ENCODE data around the gene USH1G. TPM values are rescaled to one million over a fixed set of nuclear protein-coding genes. Genes with fewer than 3 reads are reported as not detected.

USH1G gene
- total RNA-seq, 8 experiments from 2014 or later = 0.11 to 0.76 (median 0.20) TPM; not detected in 2

GRCh38 chr17:74935585-74936469, 12.8 kb upstream of the USH1G start, which contains the start of gene OTOP3:
Gene OTOP3 (plus strand): TSS chr17:74935898. CDS start chr17:74935922, 24 bp downstream.
- Histone ChIP-seq H3K27ac (no peak within 1 kb of the TSS), H3K4me3 (no peak within 1 kb of the TSS), H3K4me1 (replicated peaks in 1 of 2) (peaks cover 5 to 7% of the 10 kb centered on the region in 2 donors)
- ATAC-seq (replicated peaks in 6 of 8) = peak in 7 of 8 experiments; percentile 47 to 80 (median 75)
- in situ Hi-C loops (cut with MboI; ENCODE audit: low pct_unique_long_range_greater_than_20kb in 2 of 9, low sequenced_read_pairs in 9 of 9, unreplicated experiment in 9 of 9) = no loop called here
- WGBS, 10 experiments = 0 to 10% (median 0%) methylated on average over 2 to 22 of the region's 78 CpGs; no CpG with 5 or more reads in 5 of the 10 experiments

DNA sequence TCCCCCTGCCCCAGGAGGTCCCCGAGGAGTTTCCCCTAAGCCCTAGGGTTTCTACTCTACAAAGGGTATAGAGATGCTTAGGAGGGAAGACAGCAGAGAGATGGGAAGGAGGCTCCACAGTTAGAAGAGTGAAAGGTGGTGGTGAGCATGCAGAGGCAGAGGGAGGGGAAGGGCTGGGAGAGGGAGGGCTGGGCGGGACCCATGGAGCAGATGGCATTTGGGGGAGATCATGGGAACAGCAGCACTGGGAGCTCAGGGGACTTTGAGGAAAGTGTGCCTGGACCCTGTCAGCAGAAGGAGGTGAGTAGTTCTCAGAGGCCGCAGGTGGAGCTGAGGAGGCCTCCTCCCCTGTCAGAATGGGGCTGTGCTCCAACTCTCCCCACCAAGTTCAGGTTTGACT, 12.0 kb upstream of the USH1G start:
- peaks cover 5 to 7% of the 10 kb centered on the region in 2 donors for H3K4me1 ChIP-seq (replicated peaks in 1 of 2)
- in situ Hi-C loops (cut with MboI; ENCODE audit: low pct_unique_long_range_greater_than_20kb in 2 of 9, low sequenced_read_pairs in 9 of 9, unreplicated experiment in 9 of 9) = no loop called here
- 20 to 60% methylated on average over 1 of the region's 3 CpGs; no CpG with 5 or more reads in 8 of the 10 experiments for WGBS, 10 experiments
- H3K27ac ChIP-seq = no peak overlapping the region
- ATAC-seq (replicated peaks in 6 of 8) = no peak
- no peak overlapping the region for H3K4me3 ChIP-seq

DNA sequence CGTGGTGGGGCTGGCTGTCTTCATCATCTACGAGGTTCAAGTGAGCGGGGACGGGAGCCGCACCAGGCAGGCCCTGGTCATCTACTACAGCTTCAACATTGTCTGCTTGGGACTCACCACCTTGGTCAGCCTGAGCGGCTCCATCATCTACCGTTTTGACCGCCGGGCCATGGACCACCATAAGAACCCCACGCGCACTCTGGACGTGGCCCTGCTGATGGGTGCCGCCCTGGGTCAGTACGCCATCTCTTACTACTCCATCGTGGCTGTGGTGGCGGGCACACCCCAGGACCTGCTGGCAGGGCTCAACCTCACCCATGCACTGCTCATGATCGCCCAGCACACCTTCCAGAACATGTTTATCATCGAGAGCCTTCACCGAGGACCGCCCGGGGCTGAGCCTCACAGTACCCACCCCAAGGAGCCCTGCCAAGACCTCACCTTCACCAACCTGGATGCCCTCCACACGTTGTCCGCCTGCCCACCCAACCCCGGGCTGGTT, 7.5 kb upstream of the USH1G start:
- no peak overlapping the region for H3K4me3 ChIP-seq
- in situ Hi-C loops (cut with MboI; ENCODE audit: low pct_unique_long_range_greater_than_20kb in 2 of 9, low sequenced_read_pairs in 9 of 9, unreplicated experiment in 9 of 9) = no loop called here
- 73 to 100% (median 93%) methylated on average over 3 to 5 of the region's 24 CpGs; no CpG with 5 or more reads in 5 of the 10 experiments for WGBS, 10 experiments
- no peak for ATAC-seq (replicated peaks in 6 of 8)
- no peak overlapping the region for H3K27ac ChIP-seq
- H3K4me1 ChIP-seq (replicated peaks in 1 of 2) = peaks cover 4 to 5% of the 10 kb centered on the region in 2 donors

DNA sequence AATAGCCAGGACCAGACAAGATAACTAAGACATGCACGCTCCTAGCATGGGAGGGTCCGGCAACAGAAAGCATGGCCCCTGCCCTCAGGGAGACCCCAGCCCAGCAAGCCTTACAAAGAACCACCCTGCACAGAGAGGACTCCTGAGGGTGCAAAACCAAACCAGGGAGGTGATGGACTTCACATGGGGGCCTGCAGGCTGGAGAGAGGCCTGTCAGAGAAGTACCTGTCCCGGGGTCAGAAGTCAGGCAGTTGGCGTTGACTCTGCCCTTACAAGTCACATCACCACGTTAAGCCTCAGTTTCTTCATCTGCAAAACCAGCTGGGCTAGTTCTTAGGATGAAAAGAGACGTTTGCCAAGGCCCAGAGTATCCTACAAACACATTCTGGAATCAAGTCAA, 5.7 kb upstream of the USH1G start:
- 15 to 71% (median 60%) methylated on average over 1 to 6 of the region's 6 CpGs; no CpG with 5 or more reads in 5 of the 10 experiments for WGBS, 10 experiments
- Histone ChIP-seq H3K4me1 (replicated peaks in 1 of 2) (peaks cover 1 to 10% of the 10 kb centered on the region in 2 donors), H3K27ac (no peak overlapping the region), H3K4me3 (no peak overlapping the region)
- in situ Hi-C loops (cut with MboI; ENCODE audit: low pct_unique_long_range_greater_than_20kb in 2 of 9, low sequenced_read_pairs in 9 of 9, unreplicated experiment in 9 of 9) = no loop called here
- no peak for ATAC-seq (replicated peaks in 6 of 8)

GRCh38 chr17:74925242-74925641, 2.2 kb upstream of the USH1G start:
- 72% methylated on average over 2 of the region's 3 CpGs; no CpG with 5 or more reads in 9 of the 10 experiments for WGBS, 10 experiments
- Histone ChIP-seq H3K4me1 (replicated peaks in 1 of 2) (peaks cover 23 to 34% of the 10 kb centered on the region in 2 donors), H3K27ac (no peak overlapping the region), H3K4me3 (no peak overlapping the region)
- no peak for ATAC-seq (replicated peaks in 6 of 8)
- in situ Hi-C loops (cut with MboI; ENCODE audit: low pct_unique_long_range_greater_than_20kb in 2 of 9, low sequenced_read_pairs in 9 of 9, unreplicated experiment in 9 of 9) = no loop called here

GRCh38 chr17:74924250-74924948, 1.3 kb upstream of the USH1G start, which contains the start of gene OTOP2:
Gene OTOP2 (plus strand): TSS chr17:74924273. CDS start chr17:74924633, 360 bp downstream.
- WGBS, 10 experiments = 0 to 20% (median 2%) methylated on average over 3 to 14 of the region's 54 CpGs; no CpG with 5 or more reads in 5 of the 10 experiments
- H3K4me1 ChIP-seq (replicated peaks in 1 of 2) = peaks cover 23 to 34% of the 10 kb centered on the region in 2 donors
- H3K4me3 ChIP-seq = peak within 1 kb of the TSS; percentile 9 to 33 (median 31)
- in situ Hi-C loops (cut with MboI; ENCODE audit: low pct_unique_long_range_greater_than_20kb in 2 of 9, low sequenced_read_pairs in 9 of 9, unreplicated experiment in 9 of 9) = no loop called here
- no peak for ATAC-seq (replicated peaks in 6 of 8)
- H3K27ac ChIP-seq = no peak within 1 kb of the TSS

- in situ Hi-C loops (cut with MboI; ENCODE audit: low pct_unique_long_range_greater_than_20kb in 2 of 9, low sequenced_read_pairs in 9 of 9, unreplicated experiment in 9 of 9) = no loop called here
- WGBS, 10 experiments = 7% methylated on average over 3 of the region's 59 CpGs; no CpG with 5 or more reads in 9 of the 10 experiments
- ATAC-seq (replicated peaks in 6 of 8) = peak; percentile 53 to 86 (median 64)
- Histone ChIP-seq H3K27ac (no peak overlapping the region), H3K4me3 (peak overlapping the region; percentile 9 to 33 (median 31)), H3K4me1 (replicated peaks in 1 of 2) (peaks cover 23 to 34% of the 10 kb centered on the region in 2 donors)
These were observed 639 bp upstream of the USH1G start for GRCh38 chr17:74923538-74924249.

- in situ Hi-C loops (cut with MboI; ENCODE audit: low pct_unique_long_range_greater_than_20kb in 2 of 9, low sequenced_read_pairs in 9 of 9, unreplicated experiment in 9 of 9) = no loop called here
- Histone ChIP-seq H3K27ac (no peak overlapping the region), H3K4me3 (no peak overlapping the region), H3K4me1 (replicated peaks in 1 of 2) (peaks cover 23 to 34% of the 10 kb centered on the region in 2 donors)
- 0 to 100% (median 50%) methylated on average over 1 to 2 of the region's 6 CpGs; no CpG with 5 or more reads in 7 of the 10 experiments for WGBS, 10 experiments
- ATAC-seq (replicated peaks in 6 of 8) = peak in 3 of 8 experiments; percentile 14 to 19 (median 16)
These were observed 883 bp downstream of the USH1G start for GRCh38 chr17:74922172-74922571.

DNA sequence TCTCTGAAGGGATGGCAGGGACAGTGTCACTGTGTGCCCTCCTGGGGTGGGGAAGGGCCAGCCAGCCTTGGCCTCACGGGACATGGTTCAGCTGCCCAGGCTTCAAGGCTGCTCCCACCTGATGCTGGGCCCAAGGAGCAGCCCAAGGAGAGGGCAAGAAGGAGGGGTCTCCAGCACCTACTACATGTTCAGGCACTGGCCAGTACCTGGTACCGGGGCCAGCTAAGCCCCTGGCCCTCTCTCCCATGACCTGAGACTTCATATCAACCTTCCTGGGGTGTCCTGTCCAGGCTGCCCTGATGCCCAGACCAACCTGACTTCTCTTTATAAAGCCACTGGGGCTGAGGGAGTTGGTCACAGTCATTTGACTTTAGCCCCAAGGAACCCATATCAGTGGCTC, 1.3 kb downstream of the USH1G start:
- ATAC-seq (replicated peaks in 6 of 8) = no peak
- Histone ChIP-seq H3K4me1 (replicated peaks in 1 of 2) (peaks cover 23 to 34% of the 10 kb centered on the region in 2 donors), H3K27ac (no peak overlapping the region), H3K4me3 (no peak overlapping the region)
- WGBS, 10 experiments = 80 to 100% (median 100%) methylated on average over 1 of the region's 2 CpGs; no CpG with 5 or more reads in 7 of the 10 experiments
- in situ Hi-C loops (cut with MboI; ENCODE audit: low pct_unique_long_range_greater_than_20kb in 2 of 9, low sequenced_read_pairs in 9 of 9, unreplicated experiment in 9 of 9) = no loop called here

GRCh38 chr17:74921026-74921681, 1.9 kb downstream of the USH1G start:
- peak; percentile 4 to 53 (median 31) for ATAC-seq (replicated peaks in 6 of 8)
- H3K4me1 ChIP-seq (replicated peaks in 1 of 2) = peaks cover 23 to 34% of the 10 kb centered on the region in 2 donors
- no peak overlapping the region for H3K27ac ChIP-seq
- WGBS, 10 experiments = 52% methylated on average over 4 of the region's 19 CpGs; no CpG with 5 or more reads in 9 of the 10 experiments
- H3K4me3 ChIP-seq = no peak overlapping the region
- in situ Hi-C loops (cut with MboI; ENCODE audit: low pct_unique_long_range_greater_than_20kb in 2 of 9, low sequenced_read_pairs in 9 of 9, unreplicated experiment in 9 of 9) = no loop called here

GRCh38 chr17:74920642-74921025, 2.4 kb downstream of the USH1G start:
- Histone ChIP-seq H3K4me3 (no peak overlapping the region), H3K4me1 (replicated peaks in 1 of 2) (peaks cover 23 to 34% of the 10 kb centered on the region in 2 donors), H3K27ac (no peak overlapping the region)
- no CpG with 5 or more reads among the region's 6 CpGs for WGBS, 10 experiments
- peak in 3 of 8 experiments; percentile 30 to 56 (median 45) for ATAC-seq (replicated peaks in 6 of 8)
- in situ Hi-C loops (cut with MboI; ENCODE audit: low pct_unique_long_range_greater_than_20kb in 2 of 9, low sequenced_read_pairs in 9 of 9, unreplicated experiment in 9 of 9) = no loop called here

DNA sequence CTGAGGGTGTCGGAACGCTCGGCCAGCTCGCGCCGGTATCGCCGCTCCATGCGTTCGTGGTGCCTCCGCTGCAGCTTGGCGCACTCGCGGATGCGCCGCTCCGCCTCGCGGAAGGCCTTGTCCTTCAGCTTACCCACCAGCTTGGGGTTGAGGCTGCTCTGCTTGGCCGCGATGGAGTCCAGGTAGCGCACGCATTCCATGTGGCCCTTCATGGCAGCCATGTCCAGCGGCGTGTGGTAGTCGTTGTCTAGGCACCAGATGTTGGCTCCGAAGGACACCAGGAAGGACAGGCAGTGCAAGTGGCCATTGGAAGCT, 2.8 kb downstream of the USH1G start:
- WGBS, 10 experiments = 20 to 98% (median 43%) methylated on average over 2 to 13 of the region's 27 CpGs; no CpG with 5 or more reads in 5 of the 10 experiments
- H3K4me1 ChIP-seq (replicated peaks in 1 of 2) = peaks cover 23 to 34% of the 10 kb centered on the region in 2 donors
- no peak overlapping the region for H3K4me3 ChIP-seq
- no peak overlapping the region for H3K27ac ChIP-seq
- in situ Hi-C loops (cut with MboI; ENCODE audit: low pct_unique_long_range_greater_than_20kb in 2 of 9, low sequenced_read_pairs in 9 of 9, unreplicated experiment in 9 of 9) = no loop called here
- no peak for ATAC-seq (replicated peaks in 6 of 8)
